ENCODE data around the gene C12orf60. TPM values are rescaled to one million over a fixed set of nuclear protein-coding genes. Genes with fewer than 3 reads are reported as not detected.

The C12orf60 gene
- total RNA-seq, 2 donors from 2014 or later, result 0.90 to 1.1 TPM

DNA sequence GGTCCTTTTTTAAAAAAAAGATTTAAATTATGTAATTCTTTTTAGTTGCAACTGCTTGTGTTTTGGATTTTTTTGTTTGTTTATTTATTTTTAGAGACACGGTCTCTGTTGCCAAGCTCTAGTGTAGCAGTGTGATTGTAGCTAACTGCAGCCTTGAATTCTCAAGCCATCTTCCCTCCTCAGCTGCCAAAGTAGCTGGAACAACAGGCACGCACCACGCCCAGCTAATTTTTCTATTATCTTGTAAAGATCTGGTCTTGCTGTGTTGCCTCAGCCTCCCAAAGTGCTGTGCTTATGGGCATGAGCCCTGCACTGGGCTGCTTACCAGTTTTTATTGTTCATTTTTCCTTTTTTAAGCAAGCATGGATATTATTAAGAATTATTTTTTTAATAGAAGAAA, 50.5 kb downstream of the C12orf60 start:
- TF ChIP-seq, protein P1, sequence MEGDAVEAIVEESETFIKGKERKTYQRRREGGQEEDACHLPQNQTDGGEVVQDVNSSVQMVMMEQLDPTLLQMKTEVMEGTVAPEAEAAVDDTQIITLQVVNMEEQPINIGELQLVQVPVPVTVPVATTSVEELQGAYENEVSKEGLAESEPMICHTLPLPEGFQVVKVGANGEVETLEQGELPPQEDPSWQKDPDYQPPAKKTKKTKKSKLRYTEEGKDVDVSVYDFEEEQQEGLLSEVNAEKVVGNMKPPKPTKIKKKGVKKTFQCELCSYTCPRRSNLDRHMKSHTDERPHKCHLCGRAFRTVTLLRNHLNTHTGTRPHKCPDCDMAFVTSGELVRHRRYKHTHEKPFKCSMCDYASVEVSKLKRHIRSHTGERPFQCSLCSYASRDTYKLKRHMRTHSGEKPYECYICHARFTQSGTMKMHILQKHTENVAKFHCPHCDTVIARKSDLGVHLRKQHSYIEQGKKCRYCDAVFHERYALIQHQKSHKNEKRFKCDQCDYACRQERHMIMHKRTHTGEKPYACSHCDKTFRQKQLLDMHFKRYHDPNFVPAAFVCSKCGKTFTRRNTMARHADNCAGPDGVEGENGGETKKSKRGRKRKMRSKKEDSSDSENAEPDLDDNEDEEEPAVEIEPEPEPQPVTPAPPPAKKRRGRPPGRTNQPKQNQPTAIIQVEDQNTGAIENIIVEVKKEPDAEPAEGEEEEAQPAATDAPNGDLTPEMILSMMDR (IDR thresholded peaks at IDR 0.05), result no peak
- Histone ChIP-seq H3K27me3 (no peaks in the 10 kb centered on the region), H3K9me3 (peaks cover 0 to 4% of the 10 kb centered on the region in 2 donors), H3K36me3 (no peaks in the 10 kb centered on the region), H3K27ac (peak overlapping the region in 1 of 2 donors; percentile 13), H3K4me3 (no peak overlapping the region), H3K4me1 (peaks cover 0 to 8% of the 10 kb centered on the region in 2 donors)
- DNase-seq (ENCODE audit: low spot score), result no peak

DNA sequence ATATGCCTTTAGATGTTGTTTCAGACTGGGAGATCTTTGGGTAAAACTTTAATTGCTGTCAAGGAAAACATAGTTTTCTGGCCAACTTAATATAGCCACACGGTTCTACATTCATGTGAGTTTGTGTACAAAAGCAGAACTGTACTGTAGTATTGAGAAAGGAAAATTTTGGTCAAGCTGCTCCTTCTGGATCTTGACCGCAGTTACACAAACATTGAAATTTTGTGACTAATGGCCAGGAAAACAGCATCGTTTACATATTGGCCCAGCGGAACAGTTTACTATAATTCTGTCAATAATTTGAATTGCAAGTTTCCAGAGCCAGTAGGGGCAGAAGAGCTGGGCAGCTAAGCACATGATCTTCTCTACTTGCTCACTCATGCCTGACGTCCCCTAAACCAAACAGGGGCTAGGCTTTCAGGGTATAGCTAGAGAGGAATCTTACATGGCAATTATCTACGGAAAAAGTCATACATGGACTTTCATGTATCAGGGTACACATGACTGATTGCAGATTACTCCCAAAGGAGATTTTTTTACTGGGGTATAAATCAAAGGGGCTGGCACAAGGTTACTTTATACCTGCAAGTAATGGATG, 51.2 kb downstream of the C12orf60 start:
- Histone ChIP-seq H3K4me1 (peaks cover 0 to 8% of the 10 kb centered on the region in 2 donors), H3K36me3 (no peaks in the 10 kb centered on the region), H3K9me3 (peaks cover 0 to 11% of the 10 kb centered on the region in 2 donors), H3K27me3 (no peaks in the 10 kb centered on the region), H3K4me3 (no peak overlapping the region), H3K27ac (no peak overlapping the region)
- TF ChIP-seq, protein P1 (IDR thresholded peaks at IDR 0.05), result no peak
- DNase-seq (ENCODE audit: low spot score), result no peak

DNA sequence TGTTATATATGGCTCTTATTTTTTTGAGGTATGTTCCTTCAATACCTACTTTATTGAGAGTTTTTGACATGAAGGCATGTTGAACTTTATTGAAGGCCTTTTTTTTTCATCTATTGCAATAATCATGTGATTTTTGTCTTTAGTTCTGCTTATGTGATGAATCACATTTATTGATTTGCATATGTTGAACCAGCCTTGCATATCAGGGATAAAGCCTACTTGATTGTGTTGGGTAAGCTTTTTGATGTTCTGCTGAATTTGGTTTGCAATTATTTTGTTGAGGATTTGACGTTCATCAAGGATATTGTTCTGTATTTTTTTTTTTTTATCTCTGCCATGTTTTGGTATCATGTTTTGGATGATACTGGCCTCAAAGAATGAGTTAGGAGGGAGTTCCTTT, 55.0 kb downstream of the C12orf60 start:
- TF ChIP-seq, protein P1 (IDR thresholded peaks at IDR 0.05), result no peak
- H3K4me1 ChIP-seq, result peaks cover 0 to 7% of the 10 kb centered on the region in 2 donors
- peaks cover 0 to 30% of the 10 kb centered on the region in 2 donors for H3K9me3 ChIP-seq

DNA sequence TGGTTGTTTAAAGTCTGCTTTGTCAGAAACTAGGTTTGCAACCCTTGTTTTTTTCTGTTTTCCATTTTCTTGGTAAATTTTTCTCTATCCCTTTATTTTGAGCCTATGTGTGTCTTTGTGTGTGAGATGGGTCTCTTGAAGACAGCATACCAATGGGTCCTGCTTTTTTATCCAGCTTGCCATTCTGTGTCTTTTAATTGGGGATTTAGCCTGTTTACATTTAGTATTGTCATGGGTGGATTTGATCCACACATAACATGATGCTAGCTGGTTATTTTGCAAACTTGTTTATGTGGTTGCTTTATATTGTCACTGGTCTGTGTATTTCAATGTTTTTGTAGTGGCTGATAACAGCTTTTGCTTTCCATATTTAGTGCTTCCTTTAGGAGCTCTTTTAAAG, 57.0 kb downstream of the C12orf60 start:
- Histone ChIP-seq H3K36me3 (no peaks in the 10 kb centered on the region), H3K4me3 (no peak overlapping the region), H3K4me1 (no peaks in the 10 kb centered on the region), H3K27me3 (no peaks in the 10 kb centered on the region), H3K9me3 (peaks cover 0 to 30% of the 10 kb centered on the region in 2 donors), H3K27ac (no peak overlapping the region)
- TF ChIP-seq, protein P1 (IDR thresholded peaks at IDR 0.05), result no peak
- no peak for DNase-seq (ENCODE audit: low spot score)

More for the DNA sequence above, 55.0 kb downstream of the C12orf60 start:
- DNase-seq (ENCODE audit: low spot score), result no peak
- Histone ChIP-seq H3K4me3 (no peak overlapping the region), H3K27me3 (no peaks in the 10 kb centered on the region), H3K27ac (no peak overlapping the region), H3K36me3 (no peaks in the 10 kb centered on the region)

DNA sequence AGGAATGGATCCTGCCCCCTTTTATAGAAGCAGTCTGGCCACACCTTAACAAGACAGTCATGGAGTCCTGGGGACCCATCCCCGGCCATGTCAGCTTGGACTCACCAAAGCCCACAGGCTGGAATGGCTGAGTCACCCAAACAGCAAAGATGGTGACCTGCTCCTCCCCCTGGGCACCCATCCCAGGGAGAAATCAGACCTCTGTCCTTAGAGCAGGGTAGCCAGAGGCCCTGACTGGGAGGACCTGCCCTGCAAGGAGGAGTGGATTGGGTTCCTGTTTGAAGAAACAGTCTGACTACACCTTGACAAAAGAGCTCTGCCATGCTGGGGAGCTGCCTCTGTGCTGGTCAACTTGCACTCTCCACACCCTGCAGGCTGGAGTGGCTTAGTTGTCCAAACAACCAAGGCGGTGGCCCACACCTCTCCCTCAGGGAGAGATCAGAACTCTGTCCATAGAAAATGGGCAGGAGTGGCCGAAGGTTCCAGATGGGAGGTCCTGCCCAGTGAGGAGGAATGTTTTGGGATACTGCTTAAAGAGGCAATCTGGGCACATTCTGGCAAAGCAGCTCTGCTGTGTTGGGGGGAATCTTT, 65.5 kb downstream of the C12orf60 start:
- no peaks in the 10 kb centered on the region for H3K36me3 ChIP-seq
- TF ChIP-seq, protein P1 (IDR thresholded peaks at IDR 0.05), result no peak
- H3K4me1 ChIP-seq, result no peaks in the 10 kb centered on the region
- no peaks in the 10 kb centered on the region for H3K9me3 ChIP-seq
- no peaks in the 10 kb centered on the region for H3K27me3 ChIP-seq
- no peak overlapping the region for H3K27ac ChIP-seq
- no peak for DNase-seq (ENCODE audit: low spot score)
- no peak overlapping the region for H3K4me3 ChIP-seq

All from right atrium auricular region (tissue), 2 donors.